PC-9 (cell line): Measurements from ENCODE around the gene GATAD1. TPM values are rescaled to one million over a fixed set of nuclear protein-coding genes. Genes with fewer than 3 reads are reported as not detected.

ENCODE experiments used
- BruUV-seq: library from RNA; stranded (reverse); fragments of 400-500 nt; replicated peaks from 2 replicates; lab custom pipeline; 2021; lab: Mats Ljungman, UMichigan
- CTCF ChIA-PET: fragments of 300-600 bp; sonication (Branson Sonifier 250); formaldehyde crosslinking; loops from one replicate; lab custom pipeline; 2022; ENCODE audit warnings: antibody characterized with exemption; lab: Charles Lee
- POLR2A ChIA-PET: fragments of 300-600 bp; sonication (Branson Sonifier 250); formaldehyde crosslinking; loops from one replicate; lab custom pipeline; 2022; ENCODE audit warnings: antibody characterized with exemption; ENCODE audit not compliant: unreplicated experiment; lab: Charles Lee
- DNase-seq, 2 experiments: peaks; one replicate each; pipeline versions ENCODE4 v3.0.0 to v3.0.0-alpha.2; 2015 to 2022; ENCODE audit warnings: mixed read lengths in 1 of 2
- H2AFZ ChIP-seq: fragments of 200-600 bp; sonication (generic); 2 replicates; pipeline ENCODE4 v1.8.1; 2017; ENCODE audit warnings: antibody characterized with exemption
- H3F3A ChIP-seq: fragments of 200-600 bp; sonication (generic); 2 replicates; pipeline ENCODE4 v1.8.1; 2017; ENCODE audit warnings: antibody characterized with exemption, mild to moderate bottlenecking, low read depth; ENCODE audit not compliant: insufficient read depth
- H3K27ac ChIP-seq: fragments of 200-600 bp; sonication (generic); 2 replicates; pipeline ENCODE4 v1.6.1; 2016; ENCODE audit warnings: mixed run types
- H3K27me3 ChIP-seq: fragments of 200-600 bp; sonication (generic); 2 replicates; pipeline ENCODE4 v1.6.1; 2016; ENCODE audit warnings: low read depth, mixed run types; ENCODE audit not compliant: insufficient read depth
- H3K36me3 ChIP-seq: fragments of 200-600 bp; sonication (generic); 2 replicates; pipeline ENCODE4 v1.6.1; 2016; ENCODE audit warnings: low read depth, mixed run types
- H3K4me1 ChIP-seq: fragments of 200-600 bp; sonication (generic); replicated peaks from 2 replicates; pipeline ENCODE4 v1.6.1; 2016; ENCODE audit warnings: mixed run types; ENCODE audit not compliant: insufficient read depth
- H3K4me2 ChIP-seq: fragments of 200-600 bp; sonication (generic); 2 replicates; pipeline ENCODE4 v1.6.1; 2017; ENCODE audit warnings: mixed run types
- H3K4me3 ChIP-seq: fragments of 200-600 bp; sonication (generic); 2 replicates; pipeline ENCODE4 v1.6.1; 2016; ENCODE audit warnings: mixed run types
- H3K79me2 ChIP-seq: fragments of 200-600 bp; sonication (generic); 2 replicates; pipeline ENCODE4 v1.6.1; 2017; ENCODE audit warnings: low read depth, mixed run types
- H3K9me2 ChIP-seq: fragments of 200-600 bp; sonication (generic); 2 replicates; pipeline ENCODE4 v1.8.1; 2017; ENCODE audit warnings: mild to moderate bottlenecking; ENCODE audit not compliant: insufficient read depth
- H3K9me3 ChIP-seq: fragments of 200-600 bp; sonication (generic); 2 replicates; pipeline ENCODE4 v1.8.1; 2016; ENCODE audit warnings: low read depth; ENCODE audit not compliant: insufficient read depth
- H4K20me1 ChIP-seq: fragments of 200-600 bp; sonication (generic); 2 replicates; pipeline ENCODE4 v1.8.1; 2017; ENCODE audit not compliant: insufficient read depth
- EZH2 ChIP-seq: fragments of 200-600 bp; sonication (generic); IDR thresholded peaks from 2 replicates; pipeline ENCODE4 v1.8.0; 2017; ENCODE audit warnings: antibody characterized with exemption, low read depth
- intact Hi-C: fragments of 100-400 bp; cut with micrococcal nuclease; formaldehyde crosslinking; loops from one replicate; pipeline ENCODE4 v1.10.0; 2022; ENCODE audit not compliant: unreplicated experiment
- total RNA-seq: library from RNA; stranded (reverse); gene quantifications from 2 replicates; pipeline ENCODE4 v1.2.3, GENCODE V29; 2021
- TF ChIP-seq, protein P1 (sequence below): fragments of 200-600 bp; sonication (generic); conservative IDR thresholded peaks from 2 replicates; pipeline ENCODE4 v1.6.1; 2017; ENCODE audit warnings: mixed run types, antibody characterized with exemption, mild to moderate bottlenecking, moderate library complexity

The GATAD1 gene
- total RNA-seq, 1 experiment from 2014 or later = 39.4 TPM

DNA sequence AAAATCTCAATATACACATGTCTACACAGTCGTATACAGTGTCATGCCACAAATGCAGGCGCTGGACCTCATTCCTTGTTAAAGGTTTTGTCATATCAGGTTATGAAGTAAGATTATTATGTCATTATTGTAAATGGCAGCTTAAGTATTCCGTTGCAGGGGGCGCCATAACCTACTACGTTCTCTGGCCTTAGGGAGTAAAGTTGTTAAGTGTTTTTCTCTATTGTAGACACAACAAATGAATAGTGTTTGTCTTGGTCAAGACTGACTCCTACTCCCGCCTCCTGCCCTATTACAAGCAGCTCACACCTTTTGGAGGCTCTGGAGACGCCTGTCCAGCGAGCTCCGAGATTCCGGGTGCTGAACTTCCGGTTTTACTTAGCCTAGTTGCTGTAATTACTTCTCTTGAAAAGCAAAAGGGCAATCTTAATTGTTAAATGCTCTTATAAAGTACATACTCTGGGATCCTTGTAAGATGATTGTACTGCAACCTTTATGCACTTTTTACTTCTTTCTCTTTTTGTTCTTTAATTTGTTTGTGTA, 994 bp downstream of the GATAD1 start:
- CTCF ChIA-PET = interaction anchor here (0.6 to 3.5 kb wide), 5 partner anchors 24 to 1366 kb away, joined by 3 to 18 read pairs (median 3); partner anchors contain the start of genes PEX1 and RBM48
- peak overlapping the region; percentile 97 for H2AFZ ChIP-seq

DNA sequence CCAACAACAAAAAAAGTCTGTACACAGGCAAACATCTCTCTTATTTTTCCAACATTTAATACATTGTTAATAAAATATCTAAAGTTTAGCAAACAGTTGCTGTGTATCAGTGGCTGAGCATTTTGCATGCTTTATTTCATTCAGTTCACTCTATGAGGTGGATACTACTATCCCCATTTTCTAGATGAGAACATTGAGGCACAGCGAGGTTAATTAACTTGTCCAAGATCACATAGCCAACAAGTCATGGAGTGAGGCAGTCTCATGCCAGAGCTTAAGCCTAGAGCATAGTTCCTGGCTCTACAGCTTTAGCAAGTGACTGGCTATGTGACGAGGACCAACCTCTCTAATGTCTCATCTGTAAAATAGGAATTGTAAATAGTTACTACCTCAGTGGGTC, 4.4 kb downstream of the GATAD1 start:
- H4K20me1 ChIP-seq = no peaks in the 10 kb centered on the region
- H3K9me3 ChIP-seq = no peaks in the 10 kb centered on the region
- ChIA-PET CTCF (no interaction called here), POLR2A (no interaction called here)
- TF ChIP-seq EZH2 = no peak
- TF ChIP-seq, protein P1, sequence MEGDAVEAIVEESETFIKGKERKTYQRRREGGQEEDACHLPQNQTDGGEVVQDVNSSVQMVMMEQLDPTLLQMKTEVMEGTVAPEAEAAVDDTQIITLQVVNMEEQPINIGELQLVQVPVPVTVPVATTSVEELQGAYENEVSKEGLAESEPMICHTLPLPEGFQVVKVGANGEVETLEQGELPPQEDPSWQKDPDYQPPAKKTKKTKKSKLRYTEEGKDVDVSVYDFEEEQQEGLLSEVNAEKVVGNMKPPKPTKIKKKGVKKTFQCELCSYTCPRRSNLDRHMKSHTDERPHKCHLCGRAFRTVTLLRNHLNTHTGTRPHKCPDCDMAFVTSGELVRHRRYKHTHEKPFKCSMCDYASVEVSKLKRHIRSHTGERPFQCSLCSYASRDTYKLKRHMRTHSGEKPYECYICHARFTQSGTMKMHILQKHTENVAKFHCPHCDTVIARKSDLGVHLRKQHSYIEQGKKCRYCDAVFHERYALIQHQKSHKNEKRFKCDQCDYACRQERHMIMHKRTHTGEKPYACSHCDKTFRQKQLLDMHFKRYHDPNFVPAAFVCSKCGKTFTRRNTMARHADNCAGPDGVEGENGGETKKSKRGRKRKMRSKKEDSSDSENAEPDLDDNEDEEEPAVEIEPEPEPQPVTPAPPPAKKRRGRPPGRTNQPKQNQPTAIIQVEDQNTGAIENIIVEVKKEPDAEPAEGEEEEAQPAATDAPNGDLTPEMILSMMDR = no peak
- no peaks in the 10 kb centered on the region for H3K27me3 ChIP-seq
- peaks cover 24% of the 10 kb centered on the region for H3K36me3 ChIP-seq
- H2AFZ ChIP-seq = no peak overlapping the region
- peaks cover 9% of the 10 kb centered on the region for H3K79me2 ChIP-seq
- peaks cover 13% of the 10 kb centered on the region; the same call in 1 of the 2 replicates for H3F3A ChIP-seq
- peaks cover 9% of the 10 kb centered on the region for H3K4me1 ChIP-seq
- no peak overlapping the region for H3K27ac ChIP-seq
- no peaks in the 10 kb centered on the region for H3K9me2 ChIP-seq
- BruUV-seq = no TSS peak
- no peak overlapping the region for H3K4me3 ChIP-seq
- DNase-seq = no peak
- intact Hi-C loops = no loop called here
- H3K4me2 ChIP-seq = no peak overlapping the region

More for the DNA sequence above, 994 bp downstream of the GATAD1 start:
- Histone ChIP-seq H3K27ac (peak overlapping the region; percentile 55), H3K27me3 (no peaks in the 10 kb centered on the region), H3K4me3 (peak overlapping the region; percentile 60), H3K36me3 (peaks cover 14% of the 10 kb centered on the region), H3K9me3 (no peaks in the 10 kb centered on the region), H3F3A (peaks cover 13% of the 10 kb centered on the region; the same call in 1 of the 2 replicates), H3K79me2 (peaks cover 9% of the 10 kb centered on the region), H3K4me2 (peak overlapping the region; percentile 84), H3K9me2 (no peaks in the 10 kb centered on the region), H4K20me1 (no peaks in the 10 kb centered on the region), H3K4me1 (peaks cover 9% of the 10 kb centered on the region)
- intact Hi-C loops = loop anchor here (2.0 to 5.0 kb wide), 4 partner anchors 269 to 616 kb away; partner anchors contain the start of genes AKAP9 and LRRD1
- POLR2A ChIA-PET = interaction anchor here (0.6 to 1.2 kb wide), 7 partner anchors 53 to 619 kb away, joined by 3 to 38 read pairs (median 7); partner anchors contain the start of genes PEX1 and RBM48
- TF ChIP-seq, protein P1 = peak; percentile 66
- no peak for TF ChIP-seq EZH2
- TSS peak; percentile 28 for BruUV-seq
- peak; percentile 61 to 86 for DNase-seq

DNA sequence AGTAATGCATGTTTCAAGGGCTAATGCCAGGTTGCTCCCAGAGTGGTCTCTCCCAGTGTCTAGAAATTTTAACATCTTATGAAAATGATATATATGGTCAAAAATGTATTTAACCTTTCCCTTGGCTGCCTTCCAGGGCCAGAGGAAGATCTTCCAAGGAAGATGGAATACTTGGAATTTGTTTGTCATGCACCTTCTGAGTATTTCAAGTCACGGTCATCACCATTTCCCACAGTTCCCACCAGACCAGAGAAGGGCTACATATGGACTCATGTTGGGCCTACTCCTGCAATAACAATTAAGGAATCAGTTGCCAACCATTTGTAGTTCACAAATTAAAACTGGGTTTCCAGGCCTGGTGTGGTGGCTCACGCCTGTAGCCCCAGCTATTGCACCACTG, 9.0 kb downstream of the GATAD1 start:
- no peaks in the 10 kb centered on the region for H3K27me3 ChIP-seq
- H3K9me2 ChIP-seq = no peaks in the 10 kb centered on the region
- DNase-seq = no peak
- H3K36me3 ChIP-seq = peaks cover 14% of the 10 kb centered on the region
- peaks cover 14% of the 10 kb centered on the region; the same call in 1 of the 2 replicates for H3F3A ChIP-seq
- H3K4me2 ChIP-seq = no peak overlapping the region
- TF ChIP-seq, protein P1 = no peak
- TF ChIP-seq EZH2 = no peak
- no peak overlapping the region for H2AFZ ChIP-seq
- BruUV-seq = no TSS peak
- CTCF ChIA-PET = no interaction called here
- H3K4me3 ChIP-seq = no peak overlapping the region
- no peaks in the 10 kb centered on the region; the same call in 1 of the 2 replicates for H4K20me1 ChIP-seq
- POLR2A ChIA-PET = no interaction called here
- no peaks in the 10 kb centered on the region for H3K9me3 ChIP-seq
- H3K27ac ChIP-seq = no peak overlapping the region
- peaks cover 18% of the 10 kb centered on the region; the same call in 1 of the 2 replicates for H3K4me1 ChIP-seq
- intact Hi-C loops = no loop called here
- no peaks in the 10 kb centered on the region for H3K79me2 ChIP-seq
